AG10803 (cell line): ENCODE results near the gene MSI1.

Experiments
- DNase-seq: peaks from one replicate; pipeline ENCODE4 v3.0.0; 2010; ENCODE audit warnings: low read depth
- H3K4me3 ChIP-seq: 2 replicates; pipeline ENCODE4 v1.5.1; 2011; ENCODE audit warnings: mild to moderate bottlenecking, low read length, control low read depth
- TF ChIP-seq, protein P1 (sequence below): conservative IDR thresholded peaks from 2 replicates; pipeline ENCODE4 v1.5.1; 2011; ENCODE audit warnings: mild to moderate bottlenecking, low read length, control low read depth, inconsistent platforms

Gene MSI1

DNA sequence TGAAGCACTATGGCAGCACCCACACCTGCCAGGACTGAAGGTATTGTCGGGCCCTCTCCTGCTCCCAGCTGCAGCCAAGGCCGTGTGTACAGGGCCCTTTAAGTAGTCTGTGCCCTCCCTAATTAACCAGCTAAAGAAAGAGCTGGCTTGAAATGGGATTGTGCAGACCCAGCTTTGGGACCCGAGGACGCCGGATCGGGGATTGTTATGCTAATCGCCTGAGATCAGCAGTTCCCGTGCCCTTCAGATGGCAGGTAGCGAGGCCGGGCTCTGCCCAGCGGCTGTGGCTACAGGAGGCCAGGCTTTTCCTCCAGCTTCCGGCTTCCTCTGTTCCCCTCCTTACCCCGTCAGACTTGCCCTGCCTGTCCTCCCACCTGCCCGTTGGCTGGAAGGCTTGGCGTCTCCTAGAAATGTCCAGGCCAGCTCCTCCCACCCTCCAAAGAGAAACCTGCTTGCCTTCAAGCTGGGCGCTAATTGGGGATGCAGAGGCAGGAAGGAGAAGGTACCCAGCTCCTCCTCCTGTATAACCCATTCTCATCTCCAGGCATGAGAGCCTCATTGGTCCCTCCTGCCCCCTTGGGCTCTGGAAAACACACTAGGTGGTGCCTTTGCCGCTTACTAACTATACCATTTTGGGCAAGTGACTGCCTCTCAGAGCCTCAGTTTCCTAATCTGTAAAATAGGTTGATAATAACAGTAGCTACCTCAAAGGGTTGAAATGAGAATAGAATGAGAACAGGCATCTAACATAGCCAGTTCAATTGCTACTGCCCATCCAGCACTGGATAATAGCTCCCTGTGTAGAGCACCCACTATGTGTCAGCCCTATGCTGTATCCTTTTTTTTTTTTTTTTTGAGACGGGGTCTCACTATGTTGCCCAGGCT is 25.8 kb upstream of the MSI1 start:
- no peak for DNase-seq
- H3K4me3 ChIP-seq = no peak overlapping the region
- TF ChIP-seq, protein P1, sequence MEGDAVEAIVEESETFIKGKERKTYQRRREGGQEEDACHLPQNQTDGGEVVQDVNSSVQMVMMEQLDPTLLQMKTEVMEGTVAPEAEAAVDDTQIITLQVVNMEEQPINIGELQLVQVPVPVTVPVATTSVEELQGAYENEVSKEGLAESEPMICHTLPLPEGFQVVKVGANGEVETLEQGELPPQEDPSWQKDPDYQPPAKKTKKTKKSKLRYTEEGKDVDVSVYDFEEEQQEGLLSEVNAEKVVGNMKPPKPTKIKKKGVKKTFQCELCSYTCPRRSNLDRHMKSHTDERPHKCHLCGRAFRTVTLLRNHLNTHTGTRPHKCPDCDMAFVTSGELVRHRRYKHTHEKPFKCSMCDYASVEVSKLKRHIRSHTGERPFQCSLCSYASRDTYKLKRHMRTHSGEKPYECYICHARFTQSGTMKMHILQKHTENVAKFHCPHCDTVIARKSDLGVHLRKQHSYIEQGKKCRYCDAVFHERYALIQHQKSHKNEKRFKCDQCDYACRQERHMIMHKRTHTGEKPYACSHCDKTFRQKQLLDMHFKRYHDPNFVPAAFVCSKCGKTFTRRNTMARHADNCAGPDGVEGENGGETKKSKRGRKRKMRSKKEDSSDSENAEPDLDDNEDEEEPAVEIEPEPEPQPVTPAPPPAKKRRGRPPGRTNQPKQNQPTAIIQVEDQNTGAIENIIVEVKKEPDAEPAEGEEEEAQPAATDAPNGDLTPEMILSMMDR = no peak

DNA sequence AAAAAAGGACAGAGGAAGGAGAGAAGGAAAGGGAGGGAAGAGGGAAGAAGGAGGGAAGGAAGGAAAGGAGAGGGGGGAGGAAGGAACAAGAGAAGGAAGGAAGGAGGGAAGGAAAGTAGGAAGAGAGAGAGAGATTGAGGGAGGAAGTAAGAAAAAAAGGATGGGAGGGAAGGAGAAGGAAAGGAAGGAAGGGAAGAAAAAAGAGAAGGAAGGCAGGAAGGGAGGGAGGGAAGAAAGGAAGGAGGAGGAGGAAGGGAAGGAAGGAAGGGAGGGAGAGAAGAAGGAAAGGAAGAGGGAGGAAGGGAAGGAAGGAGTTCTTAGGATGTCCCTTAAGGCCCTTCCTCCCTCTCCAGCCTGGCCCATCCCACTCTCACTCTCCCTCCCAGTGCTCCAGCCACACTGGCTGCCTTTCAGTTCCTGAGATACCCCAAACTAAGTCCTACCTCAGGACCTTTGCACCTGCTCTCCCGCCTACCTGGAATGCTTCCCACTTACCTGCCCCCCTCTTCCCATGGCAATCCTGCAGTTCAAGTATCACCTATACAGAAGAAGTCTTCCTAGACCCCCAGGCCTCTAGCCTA is 21.7 kb upstream of the MSI1 start:
- TF ChIP-seq, protein P1 = no peak
- DNase-seq = no peak
- no peak overlapping the region for H3K4me3 ChIP-seq

DNA sequence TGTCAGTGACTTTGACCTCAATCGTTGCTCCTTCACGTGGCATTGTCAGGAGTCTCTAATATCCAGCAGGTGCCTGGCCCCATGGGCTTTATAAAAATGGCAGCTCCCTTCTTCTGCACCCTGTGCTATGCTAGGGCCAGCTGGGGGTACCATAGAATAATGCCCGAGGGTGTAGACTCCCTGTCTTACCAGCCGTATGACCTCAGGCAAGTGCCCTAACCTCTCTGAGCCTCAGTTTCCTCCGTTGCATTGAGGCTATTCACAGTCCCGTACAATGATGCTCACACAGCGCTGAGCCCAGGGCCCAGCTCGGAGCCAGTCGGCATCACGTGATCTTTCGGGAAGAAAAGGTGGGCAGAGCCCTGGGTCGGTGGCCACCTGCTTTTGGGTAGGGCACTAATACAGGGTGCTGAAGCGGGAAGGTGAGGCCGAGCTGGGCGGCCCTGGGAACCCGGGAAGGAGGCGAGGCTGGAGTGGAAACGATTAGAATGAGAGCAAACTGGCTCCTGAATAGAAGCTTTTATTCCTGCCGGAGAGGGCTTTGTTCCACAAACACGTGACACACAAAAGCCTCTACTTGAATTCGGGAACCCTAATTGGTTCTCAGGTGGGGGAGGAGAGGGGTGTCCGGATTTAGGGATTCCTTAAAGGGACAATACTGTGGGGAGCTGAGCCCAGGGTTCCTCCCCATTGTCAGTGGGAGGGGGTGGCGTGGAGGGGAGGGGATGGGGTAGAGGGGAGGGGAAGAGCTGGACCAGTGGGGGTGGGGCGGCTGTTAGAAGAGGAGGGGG is 19.9 kb upstream of the MSI1 start:
- H3K4me3 ChIP-seq = no peak overlapping the region
- DNase-seq = no peak
- TF ChIP-seq, protein P1 = no peak

DNA sequence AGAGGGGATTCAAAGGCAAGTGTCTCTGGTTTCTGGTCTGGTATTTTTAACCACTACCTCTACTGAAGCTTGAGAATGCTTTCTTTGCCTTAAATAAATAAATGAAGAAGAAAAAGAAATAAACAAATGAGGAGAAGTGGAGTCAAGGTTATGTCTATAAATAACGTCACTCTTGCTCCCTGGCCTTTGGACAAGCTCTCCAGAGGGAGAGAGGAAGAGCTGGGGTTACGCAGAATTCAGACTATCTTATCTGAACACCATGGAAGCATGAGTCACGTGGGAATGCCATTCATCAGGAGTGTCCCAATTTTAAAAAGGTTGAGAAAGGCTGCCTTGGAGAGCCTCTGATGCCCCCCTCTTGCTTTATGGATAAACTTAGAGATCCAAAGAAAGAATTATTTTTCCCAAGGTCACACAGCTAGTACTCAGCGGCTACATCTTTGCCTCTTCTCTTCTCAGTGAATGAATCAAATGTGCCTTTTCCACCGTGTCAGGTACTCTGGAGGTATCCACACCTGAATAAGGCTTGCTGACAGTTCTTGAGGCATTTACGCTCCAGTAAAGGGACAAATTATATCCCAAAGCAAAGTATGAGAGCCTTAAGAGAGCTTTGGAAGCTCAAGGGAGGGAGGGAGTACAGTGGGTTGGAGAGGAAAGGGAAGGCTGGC is 12.9 kb upstream of the MSI1 start:
- H3K4me3 ChIP-seq = no peak overlapping the region
- DNase-seq = no peak
- TF ChIP-seq, protein P1 = no peak

DNA sequence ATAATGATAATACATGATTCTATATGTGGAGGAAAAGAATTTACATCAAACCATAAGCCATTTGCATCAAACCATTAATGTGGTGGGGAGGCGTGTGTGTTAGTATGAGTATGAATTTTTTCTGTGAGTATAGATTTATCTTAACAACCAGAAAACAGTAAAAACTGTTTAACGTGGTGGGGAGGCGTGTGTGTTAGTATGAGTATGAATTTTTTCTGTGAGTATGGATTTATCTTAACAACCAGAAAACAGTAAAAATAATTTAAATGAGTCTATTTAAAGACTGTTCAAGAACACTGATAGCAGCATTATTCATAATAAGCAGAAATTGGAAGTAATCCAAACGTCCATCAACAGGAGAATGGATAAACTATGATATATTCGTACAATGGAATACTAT is 9.1 kb upstream of the MSI1 start:
- TF ChIP-seq, protein P1 = no peak
- H3K4me3 ChIP-seq = no peak overlapping the region
- DNase-seq = no peak

DNA sequence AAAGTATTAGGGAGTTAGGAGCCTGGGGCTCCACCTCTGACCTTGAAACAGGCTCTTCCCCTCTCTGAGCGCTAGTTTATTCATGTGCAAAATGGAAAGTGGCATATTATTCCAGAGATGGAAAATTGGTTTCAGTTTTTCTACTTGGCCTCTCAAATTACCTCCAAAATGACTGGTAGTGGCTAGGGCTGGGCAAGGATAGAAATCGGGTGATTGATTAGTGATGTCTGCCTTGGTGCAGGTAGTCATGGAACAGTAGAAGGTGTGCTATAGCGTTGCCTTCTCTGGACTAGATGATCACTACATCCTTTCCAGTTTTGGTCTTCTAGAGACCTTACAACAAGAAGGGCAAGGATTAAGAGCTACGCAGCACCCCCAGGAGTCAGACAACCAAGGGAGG is 8.6 kb upstream of the MSI1 start:
- H3K4me3 ChIP-seq = no peak overlapping the region
- DNase-seq = no peak
- TF ChIP-seq, protein P1 = no peak
